Peyer's patch (tissue), 4 donors: Measurements from ENCODE around the gene B3GLCT. TPM values are rescaled to one million over a fixed set of nuclear protein-coding genes. Genes with fewer than 3 reads are reported as not detected.

Source experiments
- total RNA-seq, 4 donors: library from RNA; depleted of rRNA; stranded (reverse); fragments of >200 nt; gene quantifications; one replicate each; pipeline ENCODE4 v1.1.0, GENCODE V29; 2016

Gene B3GLCT
- total RNA-seq, 4 donors from 2014 or later = 3.3 to 5.4 (median 3.4) TPM

Other genes starting within 250 kb of the B3GLCT start
- 10 to 100 TPM; 16.9 to 66.8 (median 27.5) TPM for gene HSPH1, start 38.1 kb upstream of the B3GLCT start, total RNA-seq